Colonic mucosa (tissue), 4 donors: ENCODE data around the gene HIVEP3. TPM values are rescaled to one million over a fixed set of nuclear protein-coding genes. Genes with fewer than 3 reads are reported as not detected.

Experiments
- DNase-seq: peaks from one replicate; pipeline ENCODE4 v3.0.0-alpha.2; 2020
- H3K27ac ChIP-seq: fragments of 200-600 bp; one replicate; pipeline ENCODE4 v1.8.0; 2021
- H3K27me3 ChIP-seq: fragments of 200-600 bp; one replicate; pipeline ENCODE4 v1.8.0; 2021
- H3K36me3 ChIP-seq: fragments of 200-600 bp; one replicate; pipeline ENCODE4 v1.8.0; 2021
- H3K4me1 ChIP-seq: fragments of 200-600 bp; one replicate; pipeline ENCODE4 v1.8.0; 2021; ENCODE audit warnings: mild to moderate bottlenecking
- H3K4me3 ChIP-seq: fragments of 200-600 bp; one replicate; pipeline ENCODE4 v1.8.0; 2021
- H3K9ac ChIP-seq, 2 donors: one replicate each; pipeline ENCODE4 v1.7.0; 2013; ENCODE audit warnings: control low read depth in 2 of 2, low read depth in 2 of 2, low read length in 2 of 2
- H3K9me3 ChIP-seq: fragments of 200-600 bp; one replicate; pipeline ENCODE4 v1.8.0; 2021
- CTCF ChIP-seq: fragments of 200-600 bp; IDR thresholded peaks from one replicate; pipeline ENCODE4 v1.8.0; 2022; ENCODE audit warnings: antibody characterized with exemption, mild to moderate bottlenecking
- intact Hi-C: fragments of 100-400 bp; cut with DNase I; formaldehyde crosslinking; loops from one replicate; pipeline ENCODE4 v1.14.1; 2022
- total RNA-seq, 2 donors: library from RNA; stranded (reverse); fragmentation: NEBNext Ultra II Directional in 1 of 2; extraction: Animal tissue kit (Norgen Biotek cat#: 25700) in 1 of 2; gene quantifications; one replicate each; pipeline ENCODE4 v1.2.1, GENCODE V29; 2021
- donor health status: healthy.
- donor health status: DM: no; HTN: no; CAD: no.
- donor health status: DM: no; HTN: no; CAD: no.

HIVEP3 gene
- total RNA-seq, 2 donors from 2014 or later, result 1.9 to 3.3 TPM

GRCh38 chr1:41650028-41650880, 268.5 kb downstream of the HIVEP3 start:
- Histone ChIP-seq H3K9me3 (no peaks in the 10 kb centered on the region), H3K27me3 (no peaks in the 10 kb centered on the region), H3K4me1 (no peaks in the 10 kb centered on the region), H3K4me3 (no peak overlapping the region), H3K27ac (no peak overlapping the region), H3K36me3 (no peaks in the 10 kb centered on the region), H3K9ac (no peak overlapping the region)
- no peak for TF ChIP-seq CTCF
- DNase-seq, result no peak
- intact Hi-C loops, result no loop called here

GRCh38 chr1:41649396-41650027, 269.2 kb downstream of the HIVEP3 start:
- intact Hi-C loops, result no loop called here
- TF ChIP-seq CTCF, result no peak
- H3K4me1 ChIP-seq, result no peaks in the 10 kb centered on the region

GRCh38 chr1:41648844-41649243, 269.9 kb downstream of the HIVEP3 start:
- no peaks in the 10 kb centered on the region for H3K27me3 ChIP-seq
- H3K4me1 ChIP-seq, result no peaks in the 10 kb centered on the region
- no peak overlapping the region for H3K27ac ChIP-seq
- TF ChIP-seq CTCF, result no peak
- H3K9ac ChIP-seq, result no peak overlapping the region
- intact Hi-C loops, result no loop called here
- H3K9me3 ChIP-seq, result no peaks in the 10 kb centered on the region
- H3K36me3 ChIP-seq, result no peaks in the 10 kb centered on the region
- H3K4me3 ChIP-seq, result no peak overlapping the region
- DNase-seq, result no peak

More at GRCh38 chr1:41649396-41650027, 269.2 kb downstream of the HIVEP3 start:
- H3K27me3 ChIP-seq, result no peaks in the 10 kb centered on the region
- H3K27ac ChIP-seq, result no peak overlapping the region
- H3K9ac ChIP-seq, result no peak overlapping the region
- no peaks in the 10 kb centered on the region for H3K36me3 ChIP-seq
- no peaks in the 10 kb centered on the region for H3K9me3 ChIP-seq
- no peak overlapping the region for H3K4me3 ChIP-seq
- no peak for DNase-seq

GRCh38 chr1:41648230-41648629, 270.5 kb downstream of the HIVEP3 start:
- H3K4me1 ChIP-seq, result no peaks in the 10 kb centered on the region
- intact Hi-C loops, result no loop called here
- no peak overlapping the region for H3K4me3 ChIP-seq
- H3K9me3 ChIP-seq, result no peaks in the 10 kb centered on the region
- H3K27me3 ChIP-seq, result no peaks in the 10 kb centered on the region
- no peak overlapping the region for H3K9ac ChIP-seq
- H3K27ac ChIP-seq, result no peak overlapping the region
- no peaks in the 10 kb centered on the region for H3K36me3 ChIP-seq
- DNase-seq, result no peak
- TF ChIP-seq CTCF, result no peak

- no peaks in the 10 kb centered on the region for H3K4me1 ChIP-seq
- no peak overlapping the region for H3K9ac ChIP-seq
- no peak overlapping the region for H3K4me3 ChIP-seq
- no peak for DNase-seq
- H3K36me3 ChIP-seq, result no peaks in the 10 kb centered on the region
- no peak overlapping the region for H3K27ac ChIP-seq
- no peak for TF ChIP-seq CTCF
- H3K27me3 ChIP-seq, result no peaks in the 10 kb centered on the region
- H3K9me3 ChIP-seq, result no peaks in the 10 kb centered on the region
- intact Hi-C loops, result no loop called here
These were observed 271.2 kb downstream of the HIVEP3 start for GRCh38 chr1:41647221-41648135.
